ENCODE measurements around the gene CALY.

Gene CALY

DNA sequence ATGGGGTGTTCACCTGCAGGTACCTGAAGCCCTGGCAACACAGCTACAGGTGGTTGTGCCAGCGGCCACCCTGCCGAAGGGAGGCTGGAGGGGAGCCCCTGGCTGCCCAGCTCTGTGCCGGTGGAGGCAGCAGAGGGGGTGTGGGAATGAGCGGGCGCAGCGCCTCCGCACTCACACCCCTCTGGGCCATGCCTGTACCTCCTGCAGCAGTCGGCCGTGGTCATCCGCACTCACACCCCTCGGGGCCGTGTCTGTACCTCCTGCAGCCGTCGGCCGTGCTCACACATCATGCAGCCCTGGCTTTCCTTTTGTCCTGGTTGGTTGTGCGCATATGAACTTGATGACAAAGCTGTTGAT is 26.3 kb downstream of the CALY start:
- DNase-seq = no peak

DNA sequence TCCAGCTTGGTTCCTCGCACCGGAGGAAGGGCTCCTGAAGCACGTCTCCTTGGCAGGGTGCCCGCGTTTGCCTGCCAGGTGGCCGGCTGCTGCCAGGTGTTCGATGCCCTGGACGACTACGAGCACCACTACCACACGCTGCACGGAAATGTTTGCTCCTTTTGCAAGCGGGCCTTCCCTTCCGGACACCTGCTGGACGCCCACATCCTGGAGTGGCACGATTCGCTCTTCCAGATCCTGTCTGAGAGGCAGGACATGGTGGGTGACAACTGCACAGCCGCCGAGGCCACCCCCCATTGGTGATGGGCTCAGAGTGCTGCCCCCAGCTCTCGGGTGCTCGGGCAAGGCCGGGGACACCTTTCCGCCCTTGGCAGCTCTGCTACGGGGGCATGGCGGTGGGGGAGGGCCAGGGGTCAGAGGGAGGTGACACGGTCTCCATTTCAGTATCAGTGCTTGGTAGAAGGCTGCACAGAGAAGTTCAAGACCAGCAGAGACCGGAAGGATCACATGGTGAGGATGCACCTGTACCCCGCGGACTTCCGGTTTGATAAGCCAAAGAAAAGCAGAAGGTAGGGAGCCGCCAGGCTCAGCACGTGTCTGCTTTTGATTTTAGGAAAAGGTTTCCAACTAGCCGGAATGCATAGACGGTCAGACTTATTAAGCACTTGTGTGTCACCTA is 26.8 kb downstream of the CALY start:
- no peak for DNase-seq

DNA sequence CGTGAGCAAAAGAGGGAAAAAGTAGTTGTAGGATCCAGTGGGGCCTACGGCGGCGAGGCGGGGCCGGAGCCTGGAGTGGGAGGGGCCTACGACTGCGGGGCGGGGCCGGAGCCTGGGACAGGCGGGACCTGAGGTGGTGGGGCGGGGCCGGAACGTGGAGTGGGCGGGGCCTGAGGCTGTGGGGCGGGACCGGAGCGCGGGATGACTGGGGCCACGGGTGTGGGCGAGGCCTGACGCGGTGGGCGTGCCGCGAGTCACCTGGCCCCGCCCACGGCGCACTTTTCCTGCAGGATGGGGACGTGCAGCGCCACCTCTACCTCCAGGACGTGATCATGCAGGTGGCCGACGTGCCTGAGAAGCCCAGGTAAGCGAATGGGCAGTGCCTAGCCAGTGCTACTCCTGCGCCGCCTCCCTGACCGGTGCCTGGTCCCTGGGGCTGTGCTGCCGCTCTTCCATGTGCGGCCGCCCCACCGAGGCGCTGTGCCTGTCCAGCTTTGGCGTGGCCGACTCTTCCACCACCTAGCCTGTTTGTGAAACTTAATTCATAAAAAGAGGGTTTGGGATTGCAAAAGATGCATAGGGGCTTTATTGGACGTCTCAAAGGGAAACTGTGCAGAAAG is 27.5 kb downstream of the CALY start:
- peak; percentile 84 for DNase-seq

DNA sequence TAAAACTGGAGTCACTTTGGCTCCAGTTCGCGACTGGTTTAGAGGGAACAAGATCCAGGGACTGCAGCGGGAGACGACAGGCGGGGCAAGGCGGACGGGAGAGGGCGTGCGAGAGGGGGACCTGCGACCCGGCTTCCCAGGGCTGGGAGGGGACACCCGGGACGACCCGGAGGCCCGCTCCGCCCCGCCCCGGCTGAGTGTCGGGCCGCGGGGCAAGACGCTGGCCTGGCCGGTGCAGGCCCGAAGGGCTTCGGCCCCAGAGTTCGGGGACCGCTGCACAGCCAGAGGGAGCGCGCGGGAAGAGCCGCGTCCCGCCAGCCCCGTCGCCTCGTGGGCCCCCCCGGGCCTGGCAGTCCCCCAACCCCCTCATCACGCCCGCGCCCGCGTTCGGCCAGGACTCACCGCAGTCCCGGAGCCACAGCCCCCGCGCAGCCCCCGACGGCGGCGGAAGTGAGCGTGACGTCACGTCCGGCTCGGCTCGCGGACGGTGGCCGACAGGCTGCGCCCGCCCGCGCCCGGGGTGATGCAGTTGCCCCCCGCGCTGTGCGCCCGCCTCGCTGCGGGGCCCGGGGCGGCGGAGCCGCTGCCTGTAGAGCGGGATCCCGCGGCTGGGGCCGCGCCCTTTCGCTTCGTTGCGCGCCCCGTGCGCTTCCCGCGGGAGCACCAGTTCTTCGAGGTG is 28.1 kb downstream of the CALY start, which contains the start of the genes TUBGCP2 and ZNF511:
Gene TUBGCP2 (minus strand): TSS at position 452 of the 679 bp plus-strand sequence. CDS start 5,931 bp downstream, outside the sequence.
Gene ZNF511 (plus strand): TSS at position 494 of the 679 bp plus-strand sequence. CDS start 30 bp downstream, at position 524.
- peak; percentile 84 for DNase-seq

DNA sequence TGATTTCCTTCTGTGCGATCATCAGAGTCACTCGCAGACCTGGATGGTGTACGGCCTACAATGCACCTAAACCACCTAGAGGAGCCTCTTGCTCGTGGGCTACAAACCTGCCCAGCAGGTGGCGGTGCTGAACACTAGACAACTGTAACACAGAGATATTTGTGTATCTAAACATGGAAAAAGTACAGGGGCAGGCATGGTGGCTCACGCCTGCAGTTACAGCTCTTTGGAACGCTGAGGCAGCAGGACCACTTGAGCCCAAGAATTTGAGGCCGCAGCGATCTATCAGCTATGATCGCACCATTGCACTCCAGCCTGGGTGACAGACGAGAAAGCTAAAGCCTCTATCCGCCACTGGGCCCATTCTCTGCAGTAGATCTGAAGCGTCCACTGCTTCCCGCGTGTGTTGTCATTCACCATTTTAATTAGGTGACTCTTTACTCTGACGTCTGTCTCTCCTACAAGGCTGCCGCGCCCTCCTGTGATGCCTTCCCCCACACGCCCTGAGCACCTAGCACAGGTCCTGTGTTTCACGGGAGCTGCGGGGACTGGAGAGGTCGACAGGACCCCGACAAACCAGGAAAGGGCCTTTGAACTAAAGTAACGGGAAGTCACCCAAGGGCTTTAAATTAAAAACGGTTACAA is 28.8 kb downstream of the CALY start:
- peak; percentile 31 for DNase-seq

DNA sequence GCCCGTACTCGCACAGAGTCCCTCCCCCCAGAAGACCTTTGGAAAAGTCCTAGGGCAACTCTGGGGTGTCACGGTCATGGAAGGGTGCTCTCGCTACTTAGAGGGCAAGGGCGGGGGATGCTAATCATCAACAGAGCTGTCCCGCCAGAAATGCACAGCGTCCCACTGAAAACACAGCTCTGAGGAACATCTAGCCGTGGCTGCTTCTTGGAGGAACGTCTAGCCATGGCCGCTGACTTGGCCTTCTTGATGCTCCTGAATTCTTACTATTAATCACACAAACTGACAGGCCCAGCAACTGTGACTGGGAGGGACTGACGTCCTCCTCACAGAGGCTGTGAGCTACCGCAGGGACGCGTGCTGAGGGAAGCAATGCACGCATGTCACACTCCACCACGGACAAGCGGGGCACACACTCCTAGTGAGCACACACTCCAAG is 29.7 kb downstream of the CALY start:
- DNase-seq = no peak

DNA sequence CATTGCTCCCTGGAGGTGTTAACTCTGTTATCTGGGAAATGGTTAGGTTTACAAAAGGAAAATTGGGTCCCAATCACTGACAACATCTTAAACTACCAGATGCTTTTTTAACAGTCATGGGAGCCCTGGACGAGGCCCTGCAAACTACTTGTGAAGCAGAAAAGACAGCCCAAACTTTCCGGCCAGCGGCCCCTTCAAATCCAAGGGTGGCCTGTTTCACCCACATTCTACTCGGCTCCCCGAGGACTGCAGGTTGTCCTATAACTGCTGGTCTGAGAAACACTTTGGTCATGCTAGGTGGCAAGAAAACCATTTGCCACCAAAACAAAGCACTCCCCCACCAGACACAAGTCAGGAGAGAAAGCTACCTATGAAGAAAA is 30.6 kb downstream of the CALY start:
- DNase-seq = no peak

DNA sequence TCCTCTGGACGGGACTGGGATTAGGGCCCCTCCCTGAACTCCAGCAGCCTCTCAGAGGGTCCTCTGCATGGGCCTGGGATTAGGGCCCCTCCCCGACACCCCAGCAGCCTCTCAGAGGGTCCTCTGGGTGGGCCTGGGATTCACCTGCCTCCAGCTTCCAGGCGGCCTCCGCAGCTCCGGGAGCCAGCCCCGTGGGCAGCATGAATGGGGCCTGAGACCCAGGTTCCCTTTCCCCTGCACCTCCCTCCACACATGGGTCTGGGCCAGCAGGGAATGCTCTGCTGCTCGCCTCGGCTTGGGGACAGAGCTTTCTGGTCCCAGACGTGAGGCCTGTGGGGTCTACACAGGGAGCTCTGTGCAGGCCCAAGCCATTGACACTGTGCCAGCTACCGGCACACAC is 33.5 kb downstream of the CALY start:
- DNase-seq = no peak

DNA sequence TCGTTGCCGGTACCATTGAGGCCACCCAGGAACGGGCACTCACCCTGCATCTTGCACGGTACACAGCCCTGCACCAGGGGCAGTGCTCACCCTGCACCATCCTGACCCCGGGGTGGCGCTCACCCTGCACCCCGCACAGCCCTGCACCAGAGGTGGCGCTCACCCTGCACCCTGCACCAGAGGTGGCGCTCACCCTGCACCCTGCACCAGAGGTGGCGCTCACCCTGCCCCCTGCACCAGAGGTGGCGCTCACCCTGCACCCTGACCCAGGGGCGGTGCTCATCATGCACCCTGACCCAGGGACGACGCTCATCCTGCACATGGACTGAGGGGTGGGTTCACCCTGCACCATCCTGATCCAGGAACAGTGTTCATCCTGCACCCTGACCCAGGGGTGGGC is 34.5 kb downstream of the CALY start:
- no peak for DNase-seq

DNA sequence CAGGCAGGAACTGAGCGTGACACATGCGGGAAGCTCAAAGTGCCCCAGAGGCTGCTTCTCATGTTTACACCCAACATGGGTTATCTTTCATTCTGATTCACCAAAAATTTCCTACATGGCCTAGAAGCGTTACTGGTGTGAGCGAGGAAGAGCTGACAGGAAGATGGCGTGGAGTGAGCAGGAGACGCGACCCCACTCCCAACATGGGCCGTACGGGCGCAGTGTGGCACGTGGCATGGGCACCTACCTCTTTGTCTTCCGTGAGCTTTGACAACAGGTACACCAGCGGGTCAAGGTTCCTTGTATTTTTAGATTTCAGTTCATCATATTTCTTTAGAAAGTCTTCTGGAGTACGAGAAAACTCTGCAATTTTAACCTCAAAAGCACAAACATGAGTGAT is 37.0 kb downstream of the CALY start:
- no peak for DNase-seq

DNA sequence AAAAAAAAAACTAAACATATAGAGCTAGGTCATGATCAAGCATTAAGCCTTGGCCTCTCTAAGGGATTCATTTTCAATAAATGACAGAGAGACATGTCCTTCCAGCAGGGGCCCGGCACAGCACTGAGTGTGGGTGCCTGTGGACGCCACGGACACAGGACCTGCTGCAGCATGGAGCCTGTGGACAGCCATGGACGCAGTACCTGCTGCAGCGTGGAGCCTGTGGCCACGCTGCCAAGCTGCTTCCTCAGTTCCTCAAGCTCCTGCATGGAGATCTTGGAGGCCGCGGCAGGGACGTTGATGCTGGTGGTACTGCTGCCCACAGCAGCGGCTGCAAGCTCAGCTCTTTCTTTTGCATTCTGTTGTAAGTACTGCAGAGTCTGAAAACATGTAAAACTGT is 37.5 kb downstream of the CALY start:
- DNase-seq = no peak

DNA sequence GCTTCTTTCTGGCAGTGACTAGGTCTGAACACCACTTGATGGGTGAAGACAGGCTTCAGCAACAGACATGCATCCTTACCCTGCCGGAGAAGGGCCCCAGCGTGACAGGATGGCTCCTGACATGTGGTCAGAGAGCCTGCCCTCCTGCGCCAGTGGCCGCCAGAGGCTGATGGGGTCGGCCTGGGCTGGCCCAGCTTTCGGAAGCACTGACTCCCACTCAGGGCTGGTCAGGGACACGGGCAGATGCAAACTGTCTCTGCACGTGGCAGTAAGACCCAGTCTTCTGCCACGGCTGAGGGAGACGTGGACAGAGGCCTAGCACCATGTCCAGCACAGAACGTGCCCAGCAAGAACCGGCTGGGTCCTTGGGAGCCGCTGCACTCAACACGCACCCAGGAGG is 38.2 kb downstream of the CALY start:
- DNase-seq = no peak

DNA sequence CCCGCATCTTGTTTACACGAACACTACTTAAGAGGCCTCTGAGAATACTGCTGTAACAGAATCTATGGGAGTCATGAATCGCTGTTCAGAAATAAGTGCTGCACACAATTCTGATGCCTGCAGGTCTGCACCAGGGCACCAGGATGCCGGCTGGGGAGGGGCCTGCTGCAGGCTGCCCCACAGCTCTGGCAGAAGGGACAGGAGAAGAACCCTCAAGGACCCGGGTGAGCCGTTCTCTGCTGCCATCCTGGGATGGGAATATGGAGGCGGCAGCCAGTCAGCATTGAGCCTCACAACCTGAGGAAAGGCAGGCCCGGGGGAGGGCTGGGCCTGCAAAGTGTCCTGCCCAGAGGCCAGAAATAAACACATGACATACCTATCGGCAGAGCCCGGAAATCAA is 39.2 kb downstream of the CALY start:
- no peak for DNase-seq

DNA sequence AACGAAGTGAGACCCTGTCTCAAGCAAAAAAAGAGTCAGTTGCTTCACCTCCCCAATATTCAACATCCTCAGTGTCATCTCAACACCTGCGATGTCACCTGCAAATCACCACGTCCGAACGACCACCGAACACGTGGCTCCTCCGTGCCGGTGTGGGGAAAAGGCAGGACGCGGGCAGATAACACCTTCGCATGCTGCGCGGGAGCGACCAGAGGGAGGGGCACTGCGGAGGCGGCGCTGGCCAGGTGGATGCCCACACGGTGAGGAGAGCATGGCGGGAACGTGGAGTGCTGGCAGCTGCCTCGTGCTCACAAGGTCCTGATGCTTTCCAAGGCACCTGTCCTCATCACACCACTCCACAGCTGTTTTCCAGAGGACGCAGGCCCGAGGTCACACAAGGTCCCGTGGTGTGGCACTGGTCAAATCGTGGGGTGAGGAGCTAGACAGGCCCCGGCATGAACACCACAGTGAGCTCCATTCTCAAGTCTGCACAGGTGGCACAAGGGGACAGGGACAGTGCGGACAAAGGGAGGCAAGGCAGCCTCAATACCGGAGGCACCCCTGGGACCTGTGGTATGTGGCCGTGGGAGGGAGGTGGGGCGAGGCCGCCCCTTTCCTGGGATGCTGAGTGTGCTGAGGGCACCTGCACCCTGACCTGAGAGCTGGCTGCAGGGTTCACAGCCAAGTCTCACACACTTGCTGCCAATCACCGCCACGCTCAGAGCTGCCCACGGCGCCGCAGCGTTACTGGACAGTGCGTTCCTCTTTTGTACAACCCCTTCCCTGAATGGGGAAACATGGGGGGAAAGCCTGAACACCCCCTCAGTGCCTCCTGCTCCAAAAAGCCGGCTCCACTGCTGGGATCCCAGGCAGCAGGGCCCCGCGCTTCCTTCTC is 41.0 kb downstream of the CALY start:
- no peak for DNase-seq

DNA sequence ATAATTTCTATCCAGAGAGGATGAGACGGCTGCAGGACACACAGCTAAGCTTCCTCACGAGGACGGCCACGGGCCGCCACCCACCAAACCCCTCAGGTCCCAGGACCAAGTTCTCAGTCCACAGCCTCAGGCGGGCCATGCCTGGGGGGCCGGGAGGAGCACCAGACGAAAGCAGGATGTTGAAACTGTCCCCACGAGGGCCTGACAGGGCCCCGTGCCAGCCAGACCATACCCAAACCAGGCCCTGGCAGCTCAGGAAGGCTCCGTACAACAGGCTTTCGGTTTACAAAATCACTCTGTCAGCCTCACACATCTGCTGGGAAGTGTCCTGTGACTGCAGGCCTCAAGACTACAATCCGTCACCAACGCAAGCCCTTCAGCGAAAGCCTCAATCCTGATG is 42.5 kb downstream of the CALY start:
- no peak for DNase-seq

DNA sequence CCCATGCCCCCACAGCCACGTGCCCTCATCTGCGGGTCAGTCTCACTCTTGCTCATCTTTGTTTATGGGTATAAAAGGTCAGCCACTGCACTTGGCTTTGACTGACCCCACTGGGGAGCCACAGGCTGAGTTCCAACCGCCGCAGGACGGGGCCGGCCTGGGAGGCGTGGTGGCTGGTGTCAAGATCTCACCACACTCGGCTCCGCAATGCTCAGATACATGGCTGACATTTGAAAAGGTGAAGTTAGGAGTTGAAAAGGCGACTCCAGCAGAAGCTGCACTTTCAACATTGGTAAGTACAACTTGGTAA is 42.9 kb downstream of the CALY start:
- DNase-seq = no peak

DNA sequence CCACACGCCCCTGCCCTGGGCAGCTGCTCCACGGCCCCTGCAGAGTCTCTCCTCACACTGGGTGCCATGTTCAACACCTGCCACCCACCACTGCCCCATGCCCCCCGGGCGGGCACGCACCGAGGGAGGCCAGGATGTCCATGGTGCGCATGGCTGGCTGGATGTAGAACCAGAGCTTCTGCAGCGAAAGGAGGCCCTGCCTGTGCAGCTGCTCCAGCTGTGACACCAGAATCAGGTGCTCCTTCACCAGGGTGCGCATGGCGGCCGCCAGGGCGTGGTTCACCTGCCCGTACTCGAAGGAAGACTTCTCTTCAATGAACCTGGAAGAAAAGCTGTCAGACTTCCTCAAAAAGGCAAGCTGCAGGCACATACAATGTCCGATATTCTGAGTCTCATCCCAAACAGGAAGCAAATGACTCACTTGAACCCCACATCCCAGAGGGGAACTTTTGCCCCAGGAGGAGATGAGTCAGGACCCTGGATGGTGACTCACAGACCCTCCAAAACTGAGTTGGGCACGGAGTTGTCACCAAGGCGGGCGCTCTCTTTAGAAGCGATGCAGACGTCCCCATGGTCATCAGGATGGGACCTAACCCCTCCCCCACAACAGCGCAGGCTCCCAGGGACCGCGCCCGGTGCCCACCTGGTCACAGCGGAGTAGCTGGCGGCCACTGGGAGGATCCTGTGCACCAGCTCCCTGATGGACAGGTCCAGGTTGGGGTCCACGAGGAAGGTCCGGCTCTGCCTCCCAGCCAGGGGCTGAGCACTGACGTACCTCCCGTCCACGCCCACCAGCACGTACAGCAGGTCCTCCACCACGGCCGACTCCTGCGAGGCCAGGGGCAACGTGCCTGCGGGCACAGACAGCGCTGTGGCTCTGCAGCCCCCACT is 43.5 kb downstream of the CALY start:
- peak; percentile 50 for DNase-seq

DNA sequence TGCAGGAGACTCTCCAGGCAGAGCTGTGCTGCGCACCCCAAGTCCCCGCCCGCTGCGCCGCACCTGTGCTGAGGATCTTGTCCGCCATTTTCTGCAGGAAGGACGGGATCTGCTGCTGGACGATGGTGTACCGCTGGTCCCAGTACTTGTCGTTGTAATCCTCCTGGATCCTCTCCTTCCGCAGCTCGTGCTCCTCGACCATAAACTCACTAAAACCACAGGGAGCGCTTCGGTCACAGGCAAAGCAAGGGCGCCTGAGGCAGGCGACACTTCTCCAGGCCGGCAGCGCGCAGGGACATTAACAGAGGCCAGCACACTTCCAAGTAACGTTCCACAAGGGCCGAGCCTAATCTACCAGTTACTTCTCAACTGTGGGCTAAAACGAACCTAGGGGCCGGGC is 46.9 kb downstream of the CALY start:
- no peak for DNase-seq

DNA sequence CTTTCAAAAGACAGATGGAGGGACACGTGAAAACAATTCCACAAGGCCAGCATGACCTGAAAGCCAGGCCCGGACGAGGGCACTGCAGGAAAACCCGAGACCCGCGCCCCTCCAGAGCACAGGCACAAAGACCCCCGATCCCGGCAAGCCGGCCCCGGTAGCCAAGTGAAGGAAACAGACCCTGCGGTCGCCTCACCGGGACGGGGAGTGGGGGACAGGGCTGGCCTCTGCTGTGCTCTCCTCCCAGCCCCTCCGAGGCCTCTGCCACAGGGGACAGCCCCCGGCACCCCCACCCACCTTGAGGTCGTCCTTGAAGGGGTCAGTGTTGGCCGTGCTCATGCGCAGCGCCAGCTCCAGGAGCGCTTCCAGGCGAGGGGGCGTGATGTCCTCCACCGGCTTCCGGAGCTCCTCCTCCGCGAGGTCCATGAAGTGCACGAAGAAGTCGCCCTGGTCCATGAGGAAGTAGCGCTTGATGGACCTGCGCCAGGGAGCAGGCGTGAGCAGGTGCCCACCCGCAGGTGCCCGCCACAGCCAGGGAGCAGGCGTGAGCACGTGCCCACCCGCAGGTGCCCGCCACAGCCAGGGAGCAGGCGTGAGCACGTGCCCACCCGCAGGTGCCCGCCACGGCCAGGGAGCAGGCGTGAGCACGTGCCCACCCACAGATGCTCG is 48.7 kb downstream of the CALY start:
- no peak for DNase-seq

DNA sequence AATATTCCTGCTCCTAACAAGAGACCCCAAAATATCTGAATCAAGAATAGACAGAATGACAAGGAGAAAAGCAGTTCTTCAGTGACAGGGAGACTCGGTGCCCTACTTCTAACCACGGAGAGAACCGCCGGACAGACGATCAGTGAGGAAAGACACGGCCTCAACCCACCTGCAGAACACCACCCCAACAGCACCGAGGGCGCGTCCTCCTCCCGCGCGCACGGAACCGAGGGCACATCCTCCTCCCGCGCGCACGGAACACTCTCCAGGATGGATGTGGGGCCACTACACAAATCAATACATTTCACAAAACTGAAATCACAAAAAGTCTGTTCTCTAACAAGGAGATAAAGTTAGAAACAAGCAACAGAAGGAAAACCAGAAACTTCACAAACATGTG is 50.3 kb downstream of the CALY start:
- no peak for DNase-seq

DNA sequence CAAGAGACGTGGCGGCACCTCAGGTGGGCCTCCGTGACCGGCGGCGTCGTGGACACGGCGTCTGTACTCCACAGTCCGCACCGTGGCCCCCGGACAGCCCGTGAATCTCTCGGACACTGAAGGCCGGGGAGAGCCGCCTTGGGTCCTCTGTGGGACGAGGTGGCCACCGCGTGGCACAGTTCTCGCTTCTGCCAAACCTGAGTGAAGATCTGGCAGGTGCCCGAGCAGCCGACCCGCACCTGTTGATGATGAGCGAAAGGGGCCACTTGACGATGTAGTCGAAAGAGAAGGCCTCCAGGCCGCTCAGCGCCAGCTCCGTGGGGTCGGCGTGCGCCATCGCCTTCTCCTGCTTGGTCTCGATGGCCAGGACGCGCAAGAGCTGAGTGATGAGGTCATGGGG is 51.5 kb downstream of the CALY start:
- no peak for DNase-seq

Data from fibroblast of skin of abdomen (primary cell).